LHCN-M2 (cell line): ENCODE results near the gene SREK1IP1. TPM values are rescaled to one million over a fixed set of nuclear protein-coding genes. Genes with fewer than 3 reads are reported as not detected.
A peak's percentile ranks its signal among the peaks of the same experiment; 100 is the strongest.
"Not testable (repeated sequence)": the region's sequence is repeated elsewhere in the genome, so short reads cannot be mapped to it uniquely, and the experiment has no call there.

Experiments used
- DNase-seq: peaks from one replicate; pipeline ENCODE4 v3.0.0-alpha.2; 2012; ENCODE audit warnings: low read depth
- total RNA-seq: library from RNA; depleted of rRNA; stranded (reverse); fragments of >200 nt; gene quantifications from 2 replicates; pipeline ENCODE4 v1.2.3, GENCODE V29; 2014

SREK1IP1 gene
- total RNA-seq, 1 experiment from 2014 or later = 8.1 TPM

- DNase-seq = no peak
These were observed 2.5 kb downstream of the SREK1IP1 start for GRCh38 chr5:64765804-64766504.

DNA sequence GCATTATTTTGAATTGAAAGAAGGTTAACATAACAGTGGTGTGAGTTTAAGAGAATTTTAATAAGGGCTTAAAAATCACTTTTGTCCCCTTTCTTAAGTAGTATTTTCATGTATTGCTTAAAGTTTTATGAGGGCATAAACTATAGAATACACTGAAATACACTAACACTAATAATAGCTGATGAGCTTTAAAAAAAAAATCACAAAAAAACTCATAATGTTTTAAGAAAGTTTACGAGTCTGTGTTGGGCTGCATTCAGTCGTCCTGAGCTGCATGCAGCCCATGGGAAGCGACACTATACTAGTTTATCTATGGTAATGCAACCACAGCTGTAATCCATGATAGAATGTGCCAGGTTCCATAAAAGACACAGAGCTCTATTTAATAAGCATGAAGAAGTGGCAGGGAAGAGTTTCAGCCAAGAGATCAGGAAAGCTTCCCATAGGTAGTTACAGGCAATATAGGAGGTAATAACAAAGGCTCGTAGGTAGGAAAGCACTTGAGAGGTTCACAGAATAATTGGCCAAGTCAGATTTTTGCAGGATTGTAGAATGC, 4.5 kb downstream of the SREK1IP1 start:
- DNase-seq = no peak

GRCh38 chr5:64759960-64760660, 8.4 kb downstream of the SREK1IP1 start:
- no peak for DNase-seq

- DNase-seq = no peak
These were observed 9.6 kb downstream of the SREK1IP1 start for GRCh38 chr5:64758901-64759300.

- DNase-seq = no peak
These were observed 14.4 kb downstream of the SREK1IP1 start for GRCh38 chr5:64754066-64754465.

- no peak for DNase-seq
These were observed 19.1 kb downstream of the SREK1IP1 start for GRCh38 chr5:64749385-64749784.

DNA sequence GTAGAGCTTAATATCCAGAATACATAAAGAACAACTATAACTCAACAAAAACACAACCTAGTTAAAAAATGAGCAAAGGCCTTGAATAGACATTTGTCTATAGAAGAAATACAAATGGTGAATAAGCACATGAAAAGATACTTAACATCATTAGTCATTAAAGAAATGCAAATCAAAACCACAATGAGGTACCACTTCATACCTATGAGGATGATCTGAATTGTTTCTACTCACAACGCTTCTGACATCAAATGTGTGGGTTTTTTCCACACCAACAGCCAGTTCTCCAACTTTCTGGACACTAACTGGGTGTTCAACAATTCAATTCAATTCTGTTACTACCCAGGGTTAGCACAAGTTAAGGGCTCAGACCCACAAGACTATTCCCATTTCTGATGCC, 22.0 kb downstream of the SREK1IP1 start:
- DNase-seq = no peak

- no peak for DNase-seq
These were observed 23.6 kb downstream of the SREK1IP1 start for GRCh38 chr5:64744914-64745313.

GRCh38 chr5:64742821-64743220, 25.7 kb downstream of the SREK1IP1 start:
- DNase-seq = no peak

DNA sequence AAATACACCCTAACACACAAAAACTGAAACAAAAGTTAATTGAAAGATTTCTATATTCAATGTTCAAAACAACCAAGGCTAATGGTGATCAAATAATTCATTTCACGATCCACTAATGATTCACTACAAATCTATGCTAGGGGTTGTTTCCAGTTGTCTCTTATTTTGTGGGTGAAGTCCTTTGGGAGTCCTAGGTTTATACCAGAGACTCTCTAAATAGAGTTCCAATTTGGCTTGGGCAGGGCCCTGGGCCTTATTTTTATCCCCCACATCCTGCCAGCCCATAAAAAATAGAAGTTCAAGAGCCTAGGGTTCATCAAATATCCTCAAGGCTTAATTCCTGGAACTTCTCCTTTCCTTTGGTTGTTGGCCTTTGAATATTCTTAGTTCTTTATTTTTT, 26.1 kb downstream of the SREK1IP1 start:
- DNase-seq = peak; percentile 21

DNA sequence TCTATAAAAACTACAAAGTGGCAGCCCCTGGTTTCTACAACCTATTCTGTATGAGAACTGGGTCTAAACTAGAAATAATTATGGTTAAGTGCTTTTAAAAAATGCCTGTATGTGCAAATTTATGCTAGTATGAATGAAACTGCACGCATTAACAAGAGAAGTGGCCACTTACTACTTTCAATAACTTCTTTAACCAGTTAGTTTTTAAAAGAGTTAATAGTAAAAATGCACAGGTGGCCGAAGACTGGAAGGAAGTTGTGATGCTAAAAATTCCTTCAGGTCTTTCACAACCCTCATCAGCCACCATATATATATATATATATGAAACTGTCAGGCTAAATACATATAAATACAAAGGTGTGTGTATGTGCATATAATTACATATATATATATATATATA, 41.3 kb downstream of the SREK1IP1 start:
- no peak for DNase-seq

- no peak for DNase-seq
These were observed 45.9 kb downstream of the SREK1IP1 start for GRCh38 chr5:64722588-64722987.

GRCh38 chr5:64714495-64714894, 54.0 kb downstream of the SREK1IP1 start:
- not testable (repeated sequence) for DNase-seq

GRCh38 chr5:64707191-64707590, 61.3 kb downstream of the SREK1IP1 start:
- DNase-seq = no peak

DNA sequence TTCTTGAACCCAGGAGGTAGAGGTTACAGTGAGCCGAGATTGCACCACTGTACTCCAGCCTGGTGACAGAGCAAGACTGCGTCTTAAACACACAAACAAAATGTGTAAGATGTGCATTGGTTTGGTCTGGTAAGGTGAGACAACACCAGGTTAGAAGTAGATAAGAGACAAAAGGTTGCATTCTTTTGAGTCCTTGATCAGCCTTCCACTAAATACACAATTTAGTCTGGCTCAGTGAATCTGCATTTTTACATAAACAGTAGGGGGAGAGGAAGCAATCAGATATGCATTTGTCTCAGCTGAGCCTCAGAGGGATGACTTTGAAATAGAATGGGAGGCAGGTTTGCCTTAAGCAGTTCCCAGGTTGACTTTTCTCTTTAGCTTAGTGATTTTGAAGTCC, 62.4 kb downstream of the SREK1IP1 start:
- not testable (repeated sequence) for DNase-seq

DNA sequence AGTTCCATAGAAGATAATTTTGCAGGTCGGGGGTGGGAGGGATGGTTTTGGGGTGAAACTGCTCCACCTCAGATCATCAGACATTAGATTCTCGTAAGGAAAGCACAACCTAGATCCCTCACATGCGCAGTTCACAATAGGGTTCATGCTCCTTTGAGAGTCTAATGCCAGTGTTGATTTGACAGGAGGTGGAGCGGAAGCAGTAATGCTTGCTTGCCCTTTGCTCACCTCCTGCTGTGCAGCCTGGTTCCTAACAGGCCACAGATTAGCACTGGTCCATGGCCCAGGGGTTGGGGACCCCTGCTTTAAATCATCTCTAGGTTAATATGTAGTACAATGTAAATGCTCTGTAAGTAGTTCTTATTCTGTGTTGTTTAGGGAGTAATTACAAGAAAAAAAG, 67.7 kb downstream of the SREK1IP1 start:
- no peak for DNase-seq

DNA sequence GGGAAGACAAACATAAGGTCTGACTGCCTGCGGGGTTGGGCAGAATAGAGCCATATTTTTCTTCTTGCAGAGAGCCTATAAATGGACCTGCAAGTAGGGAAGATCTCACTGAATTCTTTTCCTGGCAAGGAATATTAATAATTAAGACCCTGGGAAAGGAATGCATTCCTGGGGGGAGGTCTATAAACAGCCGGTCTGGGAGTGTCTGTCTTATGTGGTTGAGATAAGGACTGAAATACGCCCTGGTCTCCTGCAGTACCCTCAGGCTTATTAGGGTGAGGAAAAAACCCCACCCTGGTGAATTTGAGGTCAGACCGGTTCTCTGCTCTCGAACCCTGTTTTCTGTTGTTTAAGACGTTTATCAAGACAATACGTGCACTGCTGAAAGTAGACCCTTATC, 72.1 kb downstream of the SREK1IP1 start:
- DNase-seq = not testable (repeated sequence)

DNA sequence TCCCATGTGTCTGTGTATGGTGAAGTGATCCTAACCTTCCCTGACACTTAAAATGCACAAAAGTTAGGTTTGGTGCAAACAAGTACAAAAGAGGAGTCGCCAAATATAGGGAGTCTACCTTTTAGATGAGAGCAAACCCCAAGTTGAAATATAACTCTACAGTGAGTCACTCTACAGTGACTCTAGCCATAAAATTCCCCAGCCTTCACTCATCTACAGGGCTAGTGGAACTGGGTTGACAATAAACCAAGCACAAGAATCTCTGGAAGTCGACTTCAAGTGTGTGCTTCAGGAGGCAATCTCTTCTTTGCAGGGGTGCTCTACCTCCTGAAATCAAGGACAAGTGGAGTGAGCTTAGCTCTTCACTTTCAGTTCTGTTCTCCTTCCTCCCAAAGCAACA, 74.9 kb downstream of the SREK1IP1 start:
- DNase-seq = peak; percentile 9

DNA sequence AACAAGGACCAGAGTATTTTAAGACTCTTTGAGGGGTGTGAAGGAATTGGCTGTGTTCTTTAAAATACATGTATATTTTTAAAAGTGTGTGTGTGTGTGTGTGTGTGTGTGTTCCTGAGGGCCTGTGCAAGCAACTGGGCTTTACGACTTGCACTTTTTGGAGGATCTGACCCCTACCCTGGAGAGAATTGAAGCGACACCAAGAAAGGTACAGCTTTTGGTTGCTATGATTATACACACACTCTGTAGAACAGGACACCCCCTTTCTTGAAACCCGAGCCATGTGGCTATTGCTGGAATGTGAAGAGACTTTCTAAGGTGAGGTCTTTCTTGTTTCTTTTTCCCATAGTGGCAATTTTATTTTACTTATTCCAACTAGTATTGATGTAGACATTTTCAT, 77.2 kb downstream of the SREK1IP1 start:
- no peak for DNase-seq

DNA sequence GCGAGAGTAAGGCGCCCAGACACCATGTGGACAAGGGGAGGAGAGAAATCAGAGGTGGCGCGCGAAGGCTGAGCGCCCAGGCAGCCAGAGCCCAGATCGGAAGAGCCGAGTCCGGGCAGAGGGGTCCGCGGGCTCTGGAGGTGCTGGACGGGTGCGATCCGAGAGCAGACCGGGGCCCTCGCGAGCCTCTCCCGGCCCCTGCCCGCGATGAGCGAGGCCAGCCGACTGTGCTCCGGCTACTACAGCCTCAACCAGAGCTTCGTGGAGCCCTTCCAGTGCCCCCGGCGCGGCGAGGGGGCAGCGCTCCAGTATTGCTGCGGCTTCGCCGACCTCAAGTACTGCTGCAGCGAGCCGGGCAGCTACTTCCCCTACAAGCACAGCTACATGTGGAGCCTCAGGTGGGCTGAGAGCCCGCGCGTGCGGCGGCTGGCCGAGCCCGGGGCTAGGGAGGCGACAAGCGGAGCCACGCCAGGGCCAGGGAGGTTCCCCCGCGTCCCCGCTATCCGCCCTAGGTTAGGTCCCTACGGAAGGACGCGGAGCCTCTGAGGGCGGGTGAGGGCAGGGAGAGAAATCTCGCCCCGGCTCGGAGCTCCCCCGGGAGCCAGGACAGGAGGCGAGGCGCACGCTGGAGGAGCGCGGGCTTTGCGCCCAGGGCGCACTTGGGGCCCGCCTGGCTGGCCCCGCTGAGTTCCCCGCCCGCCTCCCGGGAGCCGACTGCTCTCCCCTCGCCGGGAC, 77.9 kb downstream of the SREK1IP1 start, which contains the start of gene SHISAL2B:
TSS of gene SHISAL2B (plus strand) at position 87 of the 735 bp plus-strand sequence. CDS start at position 208, 121 bp downstream.
- peak; percentile 5 for DNase-seq

DNA sequence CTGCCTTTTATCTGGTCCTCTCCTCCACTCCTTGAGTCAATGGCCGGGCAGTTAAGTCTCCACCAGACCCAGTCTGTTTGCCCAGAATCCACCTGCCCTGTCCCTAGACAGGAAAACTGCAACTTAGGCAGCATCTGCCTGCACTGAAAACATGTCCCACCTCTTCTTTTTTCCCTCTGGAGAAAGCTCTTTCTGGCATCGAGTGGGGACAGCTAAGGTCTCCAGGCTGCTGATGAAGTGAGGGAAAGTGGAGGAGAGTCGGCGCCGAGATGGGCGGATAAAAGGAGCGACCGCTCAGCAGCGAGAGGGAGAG, 78.4 kb downstream of the SREK1IP1 start:
- no peak for DNase-seq

DNA sequence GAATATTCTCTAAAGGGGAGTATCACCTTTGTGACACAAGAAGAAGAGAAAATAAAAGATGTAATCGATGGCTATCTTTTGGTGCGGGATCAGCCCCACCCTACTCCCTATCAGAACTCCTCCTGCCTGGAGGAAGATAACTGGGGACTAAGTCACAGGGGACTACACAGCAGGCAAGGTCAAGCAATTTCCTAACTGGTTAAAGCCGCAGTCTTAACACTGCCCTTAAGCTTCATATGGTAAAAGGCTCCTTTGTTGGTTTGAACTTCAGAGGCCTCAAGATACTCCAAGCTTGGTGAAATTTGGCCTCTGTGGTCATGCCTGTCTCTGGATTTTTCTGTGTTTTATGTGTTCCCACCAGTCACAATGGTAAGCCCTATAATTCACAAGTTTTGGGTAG, 79.5 kb downstream of the SREK1IP1 start:
- DNase-seq = no peak
